Measurements from ENCODE around the gene MEF2A.

- no peak for TF ChIP-seq CTCF (IDR thresholded peaks at IDR 0.05; ENCODE audit: insufficient read depth, low read depth, low read length)
- TF ChIP-seq EZH2 (IDR thresholded peaks at IDR 0.05; ENCODE audit: insufficient read depth, low read length) = no peak
These were observed 39.1 kb upstream of the MEF2A start for GRCh38 chr15:99526671-99527070.
